Spleen (tissue), 7 donors: ENCODE results near the gene CACNA2D3.

Experiments used
- POLR2A ChIP-seq, 3 donors: fragments of 450-650 bp; IDR thresholded peaks; one replicate each; pipeline ENCODE4 v1.5.1; 2017; ENCODE audit warnings: antibody characterized with exemption in 3 of 3, mild to moderate bottlenecking in 1 of 3
- POLR2AphosphoS5 ChIP-seq, 3 donors: sonication (generic); formaldehyde crosslinking; IDR thresholded peaks; one replicate each; pipeline ENCODE4 v1.5.1; 2017; ENCODE audit warnings: antibody characterized with exemption in 3 of 3
- TF ChIP-seq, protein P1 (sequence below), 11 experiments: fragments of 200-600 bp in 7 of 11; fragments of 450-650 bp in 4 of 11; sonication (generic) in 4 of 11; IDR thresholded peaks in 8 of 11; conservative IDR thresholded peaks in 3 of 11; 1 replicate in 7 of 11; 2 replicates in 4 of 11; pipeline versions ENCODE4 v1.4.0 to v1.8.0; 2016 to 2021; ENCODE audit warnings: antibody characterized with exemption in 11 of 11, inconsistent platforms in 4 of 11, mild to moderate bottlenecking in 1 of 11
- donor health status: DM: no; HTN: no; CAD: no; lungs with moderate emphysema.
- donor health status: DM: no; HTN: no; CAD: no.
- donor health status: DM: no; HTN: no; CAD: no.

DNA sequence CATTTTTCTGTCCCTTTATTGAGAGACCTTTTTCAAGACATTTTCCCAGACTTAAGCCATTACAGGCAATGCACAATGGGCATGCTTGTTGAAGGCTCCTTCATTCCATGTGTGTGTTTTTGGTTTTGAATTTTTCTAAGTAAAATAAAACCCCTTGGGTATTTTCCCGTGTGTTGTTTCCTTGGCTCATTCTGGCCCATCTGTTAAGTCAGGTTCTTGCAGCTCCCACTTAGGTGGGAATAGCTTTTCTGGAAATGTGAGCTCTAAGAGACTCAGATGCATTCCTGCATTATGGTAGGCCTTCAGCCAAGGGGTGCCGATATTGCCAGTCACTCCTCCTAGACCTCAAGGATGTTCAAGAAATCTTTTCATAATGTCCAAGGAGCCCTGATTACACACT is 314.9 kb downstream of the CACNA2D3 start:
- TF ChIP-seq POLR2A (IDR thresholded peaks at IDR 0.05) (no peak), POLR2AphosphoS5 (IDR thresholded peaks at IDR 0.05) (no peak)
- TF ChIP-seq, protein P1, sequence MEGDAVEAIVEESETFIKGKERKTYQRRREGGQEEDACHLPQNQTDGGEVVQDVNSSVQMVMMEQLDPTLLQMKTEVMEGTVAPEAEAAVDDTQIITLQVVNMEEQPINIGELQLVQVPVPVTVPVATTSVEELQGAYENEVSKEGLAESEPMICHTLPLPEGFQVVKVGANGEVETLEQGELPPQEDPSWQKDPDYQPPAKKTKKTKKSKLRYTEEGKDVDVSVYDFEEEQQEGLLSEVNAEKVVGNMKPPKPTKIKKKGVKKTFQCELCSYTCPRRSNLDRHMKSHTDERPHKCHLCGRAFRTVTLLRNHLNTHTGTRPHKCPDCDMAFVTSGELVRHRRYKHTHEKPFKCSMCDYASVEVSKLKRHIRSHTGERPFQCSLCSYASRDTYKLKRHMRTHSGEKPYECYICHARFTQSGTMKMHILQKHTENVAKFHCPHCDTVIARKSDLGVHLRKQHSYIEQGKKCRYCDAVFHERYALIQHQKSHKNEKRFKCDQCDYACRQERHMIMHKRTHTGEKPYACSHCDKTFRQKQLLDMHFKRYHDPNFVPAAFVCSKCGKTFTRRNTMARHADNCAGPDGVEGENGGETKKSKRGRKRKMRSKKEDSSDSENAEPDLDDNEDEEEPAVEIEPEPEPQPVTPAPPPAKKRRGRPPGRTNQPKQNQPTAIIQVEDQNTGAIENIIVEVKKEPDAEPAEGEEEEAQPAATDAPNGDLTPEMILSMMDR (IDR thresholded peaks at IDR 0.05 in 8 of 11, conservative IDR thresholded peaks at IDR 0.05 in 3 of 11): no peak
